DMS153 treated with DMSO at 0.1 percent for 48 hours (cell line): ENCODE measurements around the gene SYT8.
"Not testable (repeated sequence)": the region's sequence is repeated elsewhere in the genome, so short reads cannot be mapped to it uniquely, and the experiment has no call there.

Experiments used
- DNase-seq: peaks from one replicate; lab custom pipeline; 2025; ENCODE audit not compliant: unreplicated experiment; lab: John Stamatoyannopoulos, UW

Gene SYT8

GRCh38 chr11:1834779-1835670 lies at the start of gene SYT8:
Gene SYT8 (plus strand): TSS chr11:1834990. CDS start chr11:1835106, 116 bp downstream.
- DNase-seq = no peak

DNA sequence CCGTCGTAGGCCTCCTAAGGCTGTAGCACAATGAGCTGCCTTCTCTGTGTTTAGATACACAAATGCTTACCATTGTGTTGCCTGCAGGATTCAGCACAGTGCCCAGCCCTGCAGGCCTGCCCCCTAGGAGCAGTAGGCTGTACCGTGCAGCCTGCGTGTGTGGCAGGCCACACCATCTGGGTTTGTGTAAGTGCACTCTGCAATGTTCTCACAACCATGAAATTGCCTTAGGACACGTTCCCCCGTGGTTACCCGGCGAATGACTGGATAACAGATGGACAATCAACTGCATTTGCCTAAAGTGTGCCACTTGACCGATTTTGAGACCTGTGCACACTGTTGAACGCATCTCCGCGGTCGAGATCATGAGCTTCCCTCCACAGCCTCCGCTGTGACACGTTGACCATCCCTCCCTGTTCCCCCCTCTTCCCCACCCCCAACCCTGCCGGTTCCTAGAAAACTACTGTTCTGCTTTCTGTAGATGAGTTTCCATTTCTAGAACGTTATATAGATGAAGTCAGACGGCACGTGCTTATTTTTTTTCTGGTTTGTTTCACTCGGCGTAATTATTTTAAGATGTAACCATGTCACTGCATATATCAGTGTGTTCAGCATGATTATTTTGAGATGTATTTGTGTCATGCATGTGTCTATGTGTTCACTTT lies 48.9 kb upstream of the SYT8 start:
- DNase-seq = no peak

GRCh38 chr11:1786466-1786865 lies 48.3 kb upstream of the SYT8 start:
- DNase-seq = no peak

- DNase-seq = no peak
Measured at GRCh38 chr11:1791912-1792311, 42.9 kb upstream of the SYT8 start.

DNA sequence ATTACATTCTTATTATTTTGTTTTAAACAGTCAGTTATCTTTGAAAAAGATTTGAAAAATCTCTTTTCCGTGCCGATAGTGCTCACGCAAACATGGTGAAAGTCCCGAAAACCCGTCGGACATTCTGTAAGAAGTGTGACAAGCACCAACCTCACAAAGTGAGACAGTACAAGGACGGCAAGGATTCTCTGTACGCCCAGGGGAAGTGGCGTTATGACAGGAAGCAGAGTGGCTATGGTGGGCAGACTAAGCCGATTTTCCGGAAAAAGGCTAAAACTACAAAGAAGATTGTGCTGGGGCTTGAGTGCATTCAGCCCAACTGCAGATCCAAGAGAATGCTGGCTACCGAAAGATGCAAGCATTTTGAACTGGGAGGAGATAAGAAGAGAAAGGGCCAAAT lies 42.3 kb upstream of the SYT8 start:
- DNase-seq = no peak

DNA sequence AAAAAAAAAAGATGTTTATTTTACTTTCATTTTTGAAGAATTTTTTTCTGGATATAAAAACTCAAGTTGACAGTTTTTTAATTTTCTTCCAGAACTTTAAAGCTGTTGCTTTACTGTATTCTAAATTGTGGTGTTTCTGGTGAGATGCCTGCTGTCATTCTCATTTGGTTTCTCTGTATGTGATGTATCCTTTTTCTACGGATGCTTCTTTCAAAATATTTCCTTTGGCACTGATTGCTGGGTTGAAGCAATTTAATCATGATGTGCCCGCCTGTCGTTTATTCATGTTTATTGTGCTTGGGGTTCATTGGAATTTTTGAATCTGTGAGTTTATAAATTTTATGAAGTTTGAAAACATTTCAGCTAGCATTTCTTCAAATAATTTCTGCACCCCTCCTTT lies 41.7 kb upstream of the SYT8 start:
- DNase-seq = no peak

DNA sequence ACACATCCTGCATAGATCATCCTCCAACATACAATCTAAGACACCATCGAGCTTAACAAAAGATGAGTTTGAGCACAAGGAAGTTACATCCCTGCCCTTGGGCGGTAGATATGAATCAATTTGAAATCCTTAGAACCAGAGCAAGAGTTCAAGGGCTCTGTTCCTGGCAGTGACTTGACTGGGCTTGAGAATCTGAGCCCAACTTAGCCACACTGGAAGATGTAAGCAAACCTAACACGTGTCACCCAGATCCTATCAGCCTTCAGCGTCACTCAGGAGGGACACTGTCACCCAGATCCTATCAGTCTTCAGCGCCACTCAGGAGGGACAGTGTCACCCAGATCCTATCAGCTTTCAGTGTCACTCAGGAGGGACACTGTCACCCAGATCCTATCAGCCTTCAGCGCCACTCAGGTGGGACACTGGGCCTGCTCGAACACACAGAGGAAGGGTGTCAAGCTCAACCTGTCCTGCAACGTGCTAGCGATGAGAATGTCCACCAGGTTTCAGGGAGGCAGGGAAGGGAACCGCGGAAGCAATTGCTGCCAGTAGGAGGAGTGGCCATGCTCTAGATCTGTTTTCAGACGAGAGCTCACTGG lies 38.3 kb upstream of the SYT8 start:
- no peak for DNase-seq

- DNase-seq = no peak
Measured at GRCh38 chr11:1797391-1798125, 37.2 kb upstream of the SYT8 start.

GRCh38 chr11:1803246-1803645 lies 31.5 kb upstream of the SYT8 start:
- no peak for DNase-seq

- not testable (repeated sequence) for DNase-seq
Measured at GRCh38 chr11:1803835-1804519, 30.8 kb upstream of the SYT8 start.

DNA sequence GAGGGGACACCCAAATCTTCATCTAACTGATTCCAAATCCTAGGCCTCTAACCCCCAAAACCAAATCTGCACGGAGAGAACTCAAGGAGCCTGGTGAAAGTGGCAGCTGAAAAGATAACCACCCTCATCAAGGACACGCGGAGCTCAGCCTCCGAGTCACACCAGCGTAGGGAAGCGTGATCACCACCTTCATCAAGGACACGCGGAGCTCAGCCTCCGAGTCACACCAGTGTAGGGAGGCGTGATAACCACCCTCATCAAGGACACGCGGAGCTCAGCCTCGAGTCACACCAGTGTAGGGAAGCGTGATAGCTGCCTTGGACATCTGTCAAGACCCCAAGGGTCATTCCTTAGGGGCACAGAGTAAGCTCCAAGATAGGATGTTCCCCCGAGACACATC lies 29.3 kb upstream of the SYT8 start:
- DNase-seq = no peak

- no peak for DNase-seq
Measured at GRCh38 chr11:1807264-1807995, 27.4 kb upstream of the SYT8 start.

DNA sequence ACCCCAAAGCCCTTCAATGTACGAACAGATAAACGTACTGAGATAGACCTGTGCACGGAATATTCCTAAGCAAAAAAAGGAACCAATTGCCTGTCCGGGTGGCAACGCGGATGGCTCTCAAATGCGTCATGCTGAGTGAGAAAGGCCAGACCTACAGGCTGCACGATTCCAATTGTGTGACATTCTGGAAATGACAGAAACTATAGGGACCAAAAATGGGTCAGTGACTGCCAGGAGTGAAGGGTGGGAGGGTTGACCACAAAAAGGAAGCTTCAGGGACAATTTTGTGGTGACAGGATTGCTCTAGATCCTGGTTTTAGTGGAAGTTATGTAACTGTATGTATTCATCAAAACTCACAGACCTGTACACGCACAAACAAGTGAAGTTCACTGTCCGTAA lies 24.0 kb upstream of the SYT8 start:
- no peak for DNase-seq

DNA sequence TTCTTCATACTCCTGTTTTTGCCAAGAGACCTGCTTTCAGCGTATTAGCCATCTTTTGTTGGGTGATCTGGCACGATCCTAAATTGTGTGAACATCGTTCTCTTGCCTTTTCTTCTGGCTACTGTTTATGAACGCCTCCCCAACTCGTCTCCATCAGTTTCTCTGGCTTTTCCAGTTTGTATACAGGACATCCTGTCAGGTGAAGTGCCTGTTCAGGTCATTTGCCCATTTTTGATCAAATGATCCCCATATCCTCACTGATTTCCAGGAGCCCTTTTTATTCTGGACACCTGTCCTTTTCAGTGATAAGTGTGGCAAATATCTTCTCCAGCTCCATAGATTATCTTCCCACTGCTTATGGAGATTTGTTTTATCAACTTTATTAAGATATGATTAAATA lies 22.5 kb upstream of the SYT8 start:
- DNase-seq = no peak

GRCh38 chr11:1812801-1813200 lies 22.0 kb upstream of the SYT8 start:
- no peak for DNase-seq

GRCh38 chr11:1813356-1813755 lies 21.4 kb upstream of the SYT8 start:
- not testable (repeated sequence) for DNase-seq

- DNase-seq = no peak
Measured at GRCh38 chr11:1814691-1815090, 20.1 kb upstream of the SYT8 start.

DNA sequence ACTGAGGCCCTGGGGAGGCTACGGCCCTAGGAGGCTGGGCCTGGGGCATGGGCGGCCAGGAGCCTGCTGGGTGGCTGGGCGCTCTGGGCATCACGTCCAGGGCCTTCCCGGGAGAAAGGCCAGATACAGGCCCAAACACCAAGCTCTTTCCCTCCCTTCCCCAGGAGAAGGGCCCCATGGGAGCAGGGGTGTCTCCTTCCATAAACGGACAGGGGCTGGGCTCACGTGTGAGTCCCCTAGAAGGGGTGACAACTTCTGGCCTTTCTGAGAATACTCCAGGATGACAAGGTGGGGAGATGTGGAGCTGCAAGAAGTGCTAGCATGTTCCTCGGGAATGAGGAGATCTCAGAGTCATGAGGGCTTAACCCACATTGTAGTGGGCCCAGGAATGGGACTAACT lies 19.5 kb upstream of the SYT8 start:
- DNase-seq = no peak

GRCh38 chr11:1815751-1816150 lies 19.0 kb upstream of the SYT8 start:
- no peak for DNase-seq

DNA sequence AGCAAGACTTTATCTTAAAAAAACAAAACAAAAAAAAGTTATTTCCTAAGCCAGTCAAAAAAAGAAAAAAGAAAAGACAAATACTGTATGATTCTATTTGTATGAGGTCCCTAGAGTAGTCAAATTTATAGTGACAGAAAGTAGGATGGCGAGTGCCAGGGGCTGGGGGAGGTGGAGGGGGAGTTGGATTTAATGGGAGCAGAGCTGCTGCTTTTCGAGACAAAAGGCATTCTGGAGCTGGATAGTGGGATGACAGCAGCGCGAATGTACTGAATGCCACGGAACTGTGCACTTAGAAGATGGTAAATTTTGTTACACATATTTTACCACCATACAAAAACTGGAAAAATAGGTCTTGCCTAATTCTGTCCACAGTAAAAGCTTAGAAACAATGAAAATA lies 17.8 kb upstream of the SYT8 start:
- no peak for DNase-seq
